Caco-2 (cell line): ENCODE measurements around the gene ETFA. TPM values are rescaled to one million over a fixed set of nuclear protein-coding genes. Genes with fewer than 3 reads are reported as not detected.

Experiments used
- BruUV-seq: library from RNA; stranded (reverse); fragments of 400-500 nt; replicated peaks from 2 replicates; lab custom pipeline; 2021; lab: Mats Ljungman, UMichigan
- CTCF ChIA-PET: fragments of 300-600 bp; sonication (Branson Sonifier 250); formaldehyde crosslinking; loops from one replicate; lab custom pipeline; 2022; ENCODE audit warnings: antibody characterized with exemption; lab: Charles Lee
- POLR2A ChIA-PET: fragments of 300-600 bp; sonication (Branson Sonifier 250); formaldehyde crosslinking; loops from one replicate; lab custom pipeline; 2022; ENCODE audit warnings: antibody characterized with exemption; lab: Charles Lee
- DNase-seq, 2 experiments: peaks; one replicate each; pipeline versions ENCODE4 v3.0.0 to v3.0.0-alpha.2; 2020 to 2022
- H3K27me3 ChIP-seq: replicated peaks from 2 replicates; pipeline ENCODE4 v1.6.0; 2011; ENCODE audit warnings: low read length; ENCODE audit not compliant: control insufficient read depth, insufficient read depth
- H3K36me3 ChIP-seq: 2 replicates; pipeline ENCODE4 v1.5.1; 2011; ENCODE audit warnings: low read length; ENCODE audit not compliant: control insufficient read depth, insufficient read depth
- H3K4me1 ChIP-seq: fragments of 250-450 bp; sonication (Bioruptor Pico); 2 replicates; pipeline ENCODE4 v1.5.1; 2020; ENCODE audit warnings: mild to moderate bottlenecking
- H3K4me3 ChIP-seq: 2 replicates; pipeline ENCODE4 v1.5.1; 2011; ENCODE audit warnings: low read depth, mild to moderate bottlenecking, control low read depth, low read length
- H3K9me3 ChIP-seq: fragments of 250-450 bp; sonication (Bioruptor Pico); 2 replicates; pipeline ENCODE4 v1.5.1; 2020; ENCODE audit warnings: mild to moderate bottlenecking, moderate library complexity
- H3K27ac Mint-ChIP-seq: one replicate; pipeline ENCODE4 v1.8.0; 2022; ENCODE audit warnings: mixed read lengths; ENCODE audit not compliant: unreplicated experiment
- H3K27me3 Mint-ChIP-seq: one replicate; pipeline ENCODE4 v1.8.0; 2022; ENCODE audit warnings: mixed read lengths; ENCODE audit not compliant: insufficient read depth, unreplicated experiment
- H3K36me3 Mint-ChIP-seq: one replicate; pipeline ENCODE4 v1.8.0; 2022; ENCODE audit warnings: mild to moderate bottlenecking, mixed read lengths; ENCODE audit not compliant: insufficient read depth, unreplicated experiment
- H3K4me1 Mint-ChIP-seq: one replicate; pipeline ENCODE4 v1.8.0; 2022; ENCODE audit warnings: low read depth, mixed read lengths; ENCODE audit not compliant: unreplicated experiment
- H3K4me3 Mint-ChIP-seq: one replicate; pipeline ENCODE4 v1.8.0; 2022; ENCODE audit warnings: mild to moderate bottlenecking, moderate library complexity, mixed read lengths; ENCODE audit not compliant: unreplicated experiment
- H3K9me3 Mint-ChIP-seq: one replicate; pipeline ENCODE4 v1.8.0; 2022; ENCODE audit warnings: mixed read lengths; ENCODE audit not compliant: unreplicated experiment
- intact Hi-C: fragments of 100-400 bp; cut with micrococcal nuclease; formaldehyde crosslinking; loops from one replicate; pipeline ENCODE4 v1.10.0; 2022; ENCODE audit not compliant: unreplicated experiment
- total RNA-seq: library from RNA; stranded (reverse); gene quantifications from 2 replicates; pipeline ENCODE4 v1.2.3, GENCODE V29; 2022
- TF ChIP-seq, protein P1 (sequence below), 2 experiments: fragments of 200-600 bp in 1 of 2; IDR thresholded peaks; 1 replicate in 1 of 2; 2 replicates in 1 of 2; pipeline versions ENCODE4 v1.5.1 to v1.8.0; 2011 to 2022; ENCODE audit warnings: antibody characterized with exemption in 1 of 2, control low read depth in 1 of 2, inconsistent platforms in 1 of 2, low read depth in 1 of 2, low read length in 1 of 2, mild to moderate bottlenecking in 1 of 2, moderate library complexity in 1 of 2; ENCODE audit not compliant: insufficient read depth in 1 of 2, severe bottlenecking in 1 of 2, unreplicated experiment in 1 of 2

ETFA gene
- total RNA-seq, 1 experiment from 2014 or later: 260 TPM

- no TSS peak for BruUV-seq
- H3K36me3 ChIP-seq: no peaks in the 10 kb centered on the region
- Mint-ChIP-seq H3K9me3 (no peaks in the 10 kb centered on the region), H3K4me1 (no peaks in the 10 kb centered on the region), H3K4me3 (no peak overlapping the region), H3K36me3 (peaks cover 20% of the 10 kb centered on the region), H3K27me3 (no peaks in the 10 kb centered on the region), H3K27ac (no peak overlapping the region)
- no peaks in the 10 kb centered on the region for H3K9me3 ChIP-seq
- ChIA-PET POLR2A (no interaction called here), CTCF (interaction anchor here (1.3 kb wide), 1 partner anchor 89 kb away, joined by 3 read pairs; no protein-coding TSS in a partner anchor)
- no peak for DNase-seq
- no peaks in the 10 kb centered on the region for H3K27me3 ChIP-seq
- H3K4me1 ChIP-seq: no peaks in the 10 kb centered on the region
- intact Hi-C loops: no loop called here
- no peak overlapping the region for H3K4me3 ChIP-seq
- TF ChIP-seq, protein P1, sequence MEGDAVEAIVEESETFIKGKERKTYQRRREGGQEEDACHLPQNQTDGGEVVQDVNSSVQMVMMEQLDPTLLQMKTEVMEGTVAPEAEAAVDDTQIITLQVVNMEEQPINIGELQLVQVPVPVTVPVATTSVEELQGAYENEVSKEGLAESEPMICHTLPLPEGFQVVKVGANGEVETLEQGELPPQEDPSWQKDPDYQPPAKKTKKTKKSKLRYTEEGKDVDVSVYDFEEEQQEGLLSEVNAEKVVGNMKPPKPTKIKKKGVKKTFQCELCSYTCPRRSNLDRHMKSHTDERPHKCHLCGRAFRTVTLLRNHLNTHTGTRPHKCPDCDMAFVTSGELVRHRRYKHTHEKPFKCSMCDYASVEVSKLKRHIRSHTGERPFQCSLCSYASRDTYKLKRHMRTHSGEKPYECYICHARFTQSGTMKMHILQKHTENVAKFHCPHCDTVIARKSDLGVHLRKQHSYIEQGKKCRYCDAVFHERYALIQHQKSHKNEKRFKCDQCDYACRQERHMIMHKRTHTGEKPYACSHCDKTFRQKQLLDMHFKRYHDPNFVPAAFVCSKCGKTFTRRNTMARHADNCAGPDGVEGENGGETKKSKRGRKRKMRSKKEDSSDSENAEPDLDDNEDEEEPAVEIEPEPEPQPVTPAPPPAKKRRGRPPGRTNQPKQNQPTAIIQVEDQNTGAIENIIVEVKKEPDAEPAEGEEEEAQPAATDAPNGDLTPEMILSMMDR (IDR thresholded peaks at IDR 0.05; ENCODE audit: insufficient read depth in 1 of 2, low read depth in 1 of 2, low read length in 1 of 2, severe bottlenecking in 1 of 2, unreplicated experiment in 1 of 2): no peak
Measured at GRCh38 chr15:76245072-76245610, 66.1 kb downstream of the ETFA start.

- CTCF ChIA-PET: no interaction called here
Measured at GRCh38 chr15:76239786-76240185, 71.5 kb downstream of the ETFA start.

GRCh38 chr15:76236350-76236749 lies 74.9 kb downstream of the ETFA start:
- peak overlapping the region; percentile 21 for H3K27ac Mint-ChIP-seq
- Histone ChIP-seq H3K4me3 (no peak overlapping the region), H3K9me3 (no peaks in the 10 kb centered on the region), H3K4me1 (no peaks in the 10 kb centered on the region), H3K36me3 (no peaks in the 10 kb centered on the region), H3K27me3 (no peaks in the 10 kb centered on the region)
- TF ChIP-seq, protein P1 (IDR thresholded peaks at IDR 0.05; ENCODE audit: insufficient read depth in 1 of 2, low read depth in 1 of 2, low read length in 1 of 2, severe bottlenecking in 1 of 2, unreplicated experiment in 1 of 2): no peak
- H3K4me1 Mint-ChIP-seq: peaks cover 12% of the 10 kb centered on the region
- POLR2A ChIA-PET: no interaction called here
- no peak for DNase-seq
- H3K27me3 Mint-ChIP-seq: no peaks in the 10 kb centered on the region
- intact Hi-C loops: loop anchor here (5.0 kb wide), 1 partner anchor 51 kb away; no protein-coding TSS in a partner anchor
- BruUV-seq: no TSS peak
- CTCF ChIA-PET: no interaction called here
- no peaks in the 10 kb centered on the region for H3K9me3 Mint-ChIP-seq
- peaks cover 7% of the 10 kb centered on the region for H3K36me3 Mint-ChIP-seq
- H3K4me3 Mint-ChIP-seq: no peak overlapping the region

More at GRCh38 chr15:76239786-76240185, 71.5 kb downstream of the ETFA start:
- H3K27me3 Mint-ChIP-seq: no peaks in the 10 kb centered on the region
- no peaks in the 10 kb centered on the region for H3K27me3 ChIP-seq
- H3K4me3 ChIP-seq: no peak overlapping the region
- H3K4me1 ChIP-seq: no peaks in the 10 kb centered on the region
- H3K9me3 ChIP-seq: no peaks in the 10 kb centered on the region
- no peaks in the 10 kb centered on the region for H3K36me3 ChIP-seq
- intact Hi-C loops: loop anchor here (5.0 kb wide), 1 partner anchor 48 kb away; no protein-coding TSS in a partner anchor
- no TSS peak for BruUV-seq
- DNase-seq: no peak
- TF ChIP-seq, protein P1 (IDR thresholded peaks at IDR 0.05; ENCODE audit: insufficient read depth in 1 of 2, low read depth in 1 of 2, low read length in 1 of 2, severe bottlenecking in 1 of 2, unreplicated experiment in 1 of 2): no peak
- H3K4me3 Mint-ChIP-seq: no peak overlapping the region
- H3K4me1 Mint-ChIP-seq: peaks cover 6% of the 10 kb centered on the region
- peaks cover 20% of the 10 kb centered on the region for H3K36me3 Mint-ChIP-seq
- POLR2A ChIA-PET: no interaction called here
- H3K27ac Mint-ChIP-seq: no peak overlapping the region
- no peaks in the 10 kb centered on the region for H3K9me3 Mint-ChIP-seq
